Measurements from ENCODE around the gene SEPTIN8. TPM values are rescaled to one million over a fixed set of nuclear protein-coding genes. Genes with fewer than 3 reads are reported as not detected.

Gene SEPTIN8
- total and polyA plus RNA-seq, 10 of the 15 experiments (the other 5 are each of a cell fraction or from before 2014, with no cell fraction given): 6.1 to 96.1 (median 29.4) TPM

DNA sequence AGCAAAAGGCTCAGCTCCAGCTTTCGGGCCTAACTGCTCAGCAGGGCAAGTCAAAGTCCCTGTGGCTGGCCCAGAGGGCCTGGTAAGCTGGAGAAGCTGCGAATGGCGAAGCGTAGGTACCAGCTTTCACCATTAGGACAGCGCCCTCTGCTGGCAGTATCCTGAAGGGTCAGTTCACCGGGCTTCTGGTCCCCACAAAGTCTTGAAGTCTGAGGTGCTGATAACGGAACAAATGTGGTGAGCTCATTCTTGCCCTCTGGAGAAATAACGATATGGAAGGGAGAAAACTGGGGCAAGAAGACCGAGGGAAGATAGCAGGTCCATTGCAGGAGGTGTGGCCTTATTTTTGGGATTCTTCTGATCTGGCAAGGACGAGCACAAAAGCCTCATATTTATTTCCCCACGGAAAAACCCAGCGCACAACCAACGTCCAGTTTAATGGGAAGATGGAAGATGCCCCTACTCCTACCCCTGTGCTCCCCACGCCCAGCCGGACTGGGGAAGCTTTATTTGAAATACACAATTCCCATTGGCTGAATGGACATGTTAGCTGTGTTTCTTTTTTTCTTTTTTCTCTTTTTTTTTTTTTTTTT lies 43.2 kb upstream of the SEPTIN8 start (continued):
- TF ChIP-seq ZNF207 (IDR thresholded peaks at IDR 0.05; ENCODE audit: borderline replicate concordance): 0 out of 2 replicates have a peak, but pooled peaks have one; percentile 19
- TF ChIP-seq, protein P1, sequence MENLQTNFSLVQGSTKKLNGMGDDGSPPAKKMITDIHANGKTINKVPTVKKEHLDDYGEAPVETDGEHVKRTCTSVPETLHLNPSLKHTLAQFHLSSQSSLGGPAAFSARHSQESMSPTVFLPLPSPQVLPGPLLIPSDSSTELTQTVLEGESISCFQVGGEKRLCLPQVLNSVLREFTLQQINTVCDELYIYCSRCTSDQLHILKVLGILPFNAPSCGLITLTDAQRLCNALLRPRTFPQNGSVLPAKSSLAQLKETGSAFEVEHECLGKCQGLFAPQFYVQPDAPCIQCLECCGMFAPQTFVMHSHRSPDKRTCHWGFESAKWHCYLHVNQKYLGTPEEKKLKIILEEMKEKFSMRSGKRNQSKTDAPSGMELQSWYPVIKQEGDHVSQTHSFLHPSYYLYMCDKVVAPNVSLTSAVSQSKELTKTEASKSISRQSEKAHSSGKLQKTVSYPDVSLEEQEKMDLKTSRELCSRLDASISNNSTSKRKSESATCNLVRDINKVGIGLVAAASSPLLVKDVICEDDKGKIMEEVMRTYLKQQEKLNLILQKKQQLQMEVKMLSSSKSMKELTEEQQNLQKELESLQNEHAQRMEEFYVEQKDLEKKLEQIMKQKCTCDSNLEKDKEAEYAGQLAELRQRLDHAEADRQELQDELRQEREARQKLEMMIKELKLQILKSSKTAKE (IDR thresholded peaks at IDR 0.05; ENCODE audit: low read depth, poor library complexity, severe bottlenecking): peak; percentile 68
- TF ChIP-seq, protein P2, sequence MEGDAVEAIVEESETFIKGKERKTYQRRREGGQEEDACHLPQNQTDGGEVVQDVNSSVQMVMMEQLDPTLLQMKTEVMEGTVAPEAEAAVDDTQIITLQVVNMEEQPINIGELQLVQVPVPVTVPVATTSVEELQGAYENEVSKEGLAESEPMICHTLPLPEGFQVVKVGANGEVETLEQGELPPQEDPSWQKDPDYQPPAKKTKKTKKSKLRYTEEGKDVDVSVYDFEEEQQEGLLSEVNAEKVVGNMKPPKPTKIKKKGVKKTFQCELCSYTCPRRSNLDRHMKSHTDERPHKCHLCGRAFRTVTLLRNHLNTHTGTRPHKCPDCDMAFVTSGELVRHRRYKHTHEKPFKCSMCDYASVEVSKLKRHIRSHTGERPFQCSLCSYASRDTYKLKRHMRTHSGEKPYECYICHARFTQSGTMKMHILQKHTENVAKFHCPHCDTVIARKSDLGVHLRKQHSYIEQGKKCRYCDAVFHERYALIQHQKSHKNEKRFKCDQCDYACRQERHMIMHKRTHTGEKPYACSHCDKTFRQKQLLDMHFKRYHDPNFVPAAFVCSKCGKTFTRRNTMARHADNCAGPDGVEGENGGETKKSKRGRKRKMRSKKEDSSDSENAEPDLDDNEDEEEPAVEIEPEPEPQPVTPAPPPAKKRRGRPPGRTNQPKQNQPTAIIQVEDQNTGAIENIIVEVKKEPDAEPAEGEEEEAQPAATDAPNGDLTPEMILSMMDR (IDR thresholded peaks at IDR 0.05 in 2 of 3, conservative IDR thresholded peaks at IDR 0.05 in 1 of 3; ENCODE audit: control insufficient read depth in 2 of 3, extremely low read depth in 1 of 3, insufficient read depth in 1 of 3, low read depth in 3 of 3, low read length in 3 of 3): peak; percentile 89 to 94 (median 89)
- TF ChIP-seq RCOR1 (conservative IDR thresholded peaks at IDR 0.05; ENCODE audit: low read depth, low read length): no peak
- no peak for TF ChIP-seq KDM1A (IDR thresholded peaks at IDR 0.05; ENCODE audit: borderline replicate concordance)
- TF ChIP-seq CHD2 (IDR thresholded peaks at IDR 0.05; ENCODE audit: borderline replicate concordance, low read depth, low read length): no peak
- no peak for TF ChIP-seq TCF3 (IDR thresholded peaks at IDR 0.05; ENCODE audit: borderline replicate concordance, insufficient read depth, low read depth, low read length)
- TF ChIP-seq, protein P3, sequence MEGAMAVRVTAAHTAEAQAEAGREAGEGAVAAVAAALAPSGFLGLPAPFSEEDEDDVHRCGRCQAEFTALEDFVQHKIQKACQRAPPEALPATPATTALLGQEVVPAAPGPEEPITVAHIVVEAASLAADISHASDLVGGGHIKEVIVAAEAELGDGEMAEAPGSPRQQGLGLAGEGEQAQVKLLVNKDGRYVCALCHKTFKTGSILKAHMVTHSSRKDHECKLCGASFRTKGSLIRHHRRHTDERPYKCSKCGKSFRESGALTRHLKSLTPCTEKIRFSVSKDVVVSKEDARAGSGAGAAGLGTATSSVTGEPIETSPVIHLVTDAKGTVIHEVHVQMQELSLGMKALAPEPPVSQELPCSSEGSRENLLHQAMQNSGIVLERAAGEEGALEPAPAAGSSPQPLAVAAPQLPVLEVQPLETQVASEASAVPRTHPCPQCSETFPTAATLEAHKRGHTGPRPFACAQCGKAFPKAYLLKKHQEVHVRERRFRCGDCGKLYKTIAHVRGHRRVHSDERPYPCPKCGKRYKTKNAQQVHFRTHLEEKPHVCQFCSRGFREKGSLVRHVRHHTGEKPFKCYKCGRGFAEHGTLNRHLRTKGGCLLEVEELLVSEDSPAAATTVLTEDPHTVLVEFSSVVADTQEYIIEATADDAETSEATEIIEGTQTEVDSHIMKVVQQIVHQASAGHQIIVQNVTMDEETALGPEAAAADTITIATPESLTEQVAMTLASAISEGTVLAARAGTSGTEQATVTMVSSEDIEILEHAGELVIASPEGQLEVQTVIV (IDR thresholded peaks at IDR 0.05; ENCODE audit: borderline replicate concordance, partially characterized antibody): no peak
- peak; percentile 22 for TF ChIP-seq RELA (IDR thresholded peaks at IDR 0.05; ENCODE audit: borderline replicate concordance, partially characterized antibody)
- TF ChIP-seq, protein P4, sequence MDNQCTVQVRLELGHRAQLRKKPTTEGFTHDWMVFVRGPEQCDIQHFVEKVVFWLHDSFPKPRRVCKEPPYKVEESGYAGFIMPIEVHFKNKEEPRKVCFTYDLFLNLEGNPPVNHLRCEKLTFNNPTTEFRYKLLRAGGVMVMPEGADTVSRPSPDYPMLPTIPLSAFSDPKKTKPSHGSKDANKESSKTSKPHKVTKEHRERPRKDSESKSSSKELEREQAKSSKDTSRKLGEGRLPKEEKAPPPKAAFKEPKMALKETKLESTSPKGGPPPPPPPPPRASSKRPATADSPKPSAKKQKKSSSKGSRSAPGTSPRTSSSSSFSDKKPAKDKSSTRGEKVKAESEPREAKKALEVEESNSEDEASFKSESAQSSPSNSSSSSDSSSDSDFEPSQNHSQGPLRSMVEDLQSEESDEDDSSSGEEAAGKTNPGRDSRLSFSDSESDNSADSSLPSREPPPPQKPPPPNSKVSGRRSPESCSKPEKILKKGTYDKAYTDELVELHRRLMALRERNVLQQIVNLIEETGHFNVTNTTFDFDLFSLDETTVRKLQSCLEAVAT (IDR thresholded peaks at IDR 0.05): peak; percentile 22; the same call in 1 of the 2 replicates
- no peak; the same call in 1 of the 2 replicates for TF ChIP-seq RUNX3 (IDR thresholded peaks at IDR 0.05; ENCODE audit: low read length)
- peak; percentile 39; the same call in 1 of the 2 replicates for TF ChIP-seq HCFC1 (IDR thresholded peaks at IDR 0.05; ENCODE audit: low read length)
- TF ChIP-seq, protein P5, sequence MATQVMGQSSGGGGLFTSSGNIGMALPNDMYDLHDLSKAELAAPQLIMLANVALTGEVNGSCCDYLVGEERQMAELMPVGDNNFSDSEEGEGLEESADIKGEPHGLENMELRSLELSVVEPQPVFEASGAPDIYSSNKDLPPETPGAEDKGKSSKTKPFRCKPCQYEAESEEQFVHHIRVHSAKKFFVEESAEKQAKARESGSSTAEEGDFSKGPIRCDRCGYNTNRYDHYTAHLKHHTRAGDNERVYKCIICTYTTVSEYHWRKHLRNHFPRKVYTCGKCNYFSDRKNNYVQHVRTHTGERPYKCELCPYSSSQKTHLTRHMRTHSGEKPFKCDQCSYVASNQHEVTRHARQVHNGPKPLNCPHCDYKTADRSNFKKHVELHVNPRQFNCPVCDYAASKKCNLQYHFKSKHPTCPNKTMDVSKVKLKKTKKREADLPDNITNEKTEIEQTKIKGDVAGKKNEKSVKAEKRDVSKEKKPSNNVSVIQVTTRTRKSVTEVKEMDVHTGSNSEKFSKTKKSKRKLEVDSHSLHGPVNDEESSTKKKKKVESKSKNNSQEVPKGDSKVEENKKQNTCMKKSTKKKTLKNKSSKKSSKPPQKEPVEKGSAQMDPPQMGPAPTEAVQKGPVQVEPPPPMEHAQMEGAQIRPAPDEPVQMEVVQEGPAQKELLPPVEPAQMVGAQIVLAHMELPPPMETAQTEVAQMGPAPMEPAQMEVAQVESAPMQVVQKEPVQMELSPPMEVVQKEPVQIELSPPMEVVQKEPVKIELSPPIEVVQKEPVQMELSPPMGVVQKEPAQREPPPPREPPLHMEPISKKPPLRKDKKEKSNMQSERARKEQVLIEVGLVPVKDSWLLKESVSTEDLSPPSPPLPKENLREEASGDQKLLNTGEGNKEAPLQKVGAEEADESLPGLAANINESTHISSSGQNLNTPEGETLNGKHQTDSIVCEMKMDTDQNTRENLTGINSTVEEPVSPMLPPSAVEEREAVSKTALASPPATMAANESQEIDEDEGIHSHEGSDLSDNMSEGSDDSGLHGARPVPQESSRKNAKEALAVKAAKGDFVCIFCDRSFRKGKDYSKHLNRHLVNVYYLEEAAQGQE (IDR thresholded peaks at IDR 0.05; ENCODE audit: low read depth, low read length): no peak
- no peak for TF ChIP-seq TCF12 (IDR thresholded peaks at IDR 0.05; ENCODE audit: low read depth, low read length)
- no peak for TF ChIP-seq CBX5 (IDR thresholded peaks at IDR 0.05; ENCODE audit: low read depth)
- TF ChIP-seq SUPT20H (IDR thresholded peaks at IDR 0.05; ENCODE audit: borderline replicate concordance, control insufficient read depth, low read depth, low read length): no peak
- TF ChIP-seq POLR2AphosphoS2 (IDR thresholded peaks at IDR 0.05; ENCODE audit: low read depth, low read length): no peak

Measured in GM12878 (cell line).